Mesothelial cell of epicardium (in vitro differentiated cells): ENCODE results near the gene LGALS8. TPM values are rescaled to one million over a fixed set of nuclear protein-coding genes. Genes with fewer than 3 reads are reported as not detected.

Source experiments
- DNase-seq, 2 experiments: peaks; one replicate each; pipeline ENCODE4 v3.0.0; 2021; ENCODE audit warnings: low spot score in 2 of 2; ENCODE audit not compliant: unreplicated experiment in 2 of 2
- H3K27ac Mint-ChIP-seq: 2 replicates; pipeline ENCODE4 v1.8.0; 2021; ENCODE audit warnings: mixed read lengths
- H3K27me3 Mint-ChIP-seq: 2 replicates; pipeline ENCODE4 v1.8.0; 2021; ENCODE audit warnings: low read depth, mixed read lengths
- H3K36me3 Mint-ChIP-seq: 2 replicates; pipeline ENCODE4 v1.8.0; 2021; ENCODE audit warnings: mixed read lengths
- H3K4me1 Mint-ChIP-seq: 2 replicates; pipeline ENCODE4 v1.8.0; 2021; ENCODE audit warnings: mixed read lengths
- H3K4me3 Mint-ChIP-seq: 2 replicates; pipeline ENCODE4 v1.8.0; 2021; ENCODE audit warnings: mild to moderate bottlenecking, moderate library complexity, mixed read lengths
- H3K9me3 Mint-ChIP-seq: 2 replicates; pipeline ENCODE4 v1.8.0; 2021; ENCODE audit warnings: mixed read lengths
- CTCF ChIP-seq: fragments of 200-600 bp; sonication (generic); IDR thresholded peaks from one replicate; pipeline ENCODE4 v1.5.0; 2021; ENCODE audit warnings: antibody characterized with exemption; ENCODE audit not compliant: unreplicated experiment
- total RNA-seq: library from RNA; stranded (reverse); gene quantifications from 3 replicates; pipeline ENCODE4 v1.2.1, GENCODE V29; 2021

LGALS8 gene
- total RNA-seq, 1 donor from 2014 or later: 67.6 TPM

DNA sequence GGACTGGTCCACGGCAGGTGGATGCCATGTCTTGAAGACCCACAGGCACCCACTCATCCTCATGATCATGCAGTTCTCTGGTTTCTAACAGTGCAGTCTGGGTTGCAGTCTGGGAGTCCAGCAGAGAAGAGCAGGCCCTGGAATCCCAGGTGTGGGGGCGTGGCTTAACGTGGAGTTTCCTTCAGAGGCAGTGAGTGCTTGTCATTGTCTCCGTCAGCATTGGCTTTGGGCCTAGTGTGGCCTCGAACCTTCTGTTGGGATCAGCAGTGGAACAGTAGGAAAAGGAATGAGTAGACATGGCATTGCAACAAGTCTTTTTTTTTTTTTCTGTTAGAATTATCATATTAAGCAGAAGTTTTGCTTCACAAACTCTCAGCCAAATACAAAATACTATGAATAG, 12.8 kb downstream of the LGALS8 start:
- Mint-ChIP-seq H3K9me3 (no peaks in the 10 kb centered on the region), H3K27ac (no peak overlapping the region), H3K27me3 (no peaks in the 10 kb centered on the region), H3K4me1 (peaks cover 15% of the 10 kb centered on the region), H3K4me3 (no peak overlapping the region), H3K36me3 (peaks cover 24% of the 10 kb centered on the region)
- TF ChIP-seq CTCF: no peak
- DNase-seq: no peak

- H3K36me3 Mint-ChIP-seq: peaks cover 43% of the 10 kb centered on the region
- no peak overlapping the region for H3K27ac Mint-ChIP-seq
- DNase-seq: no peak
- peaks cover 10% of the 10 kb centered on the region for H3K4me1 Mint-ChIP-seq
- H3K4me3 Mint-ChIP-seq: no peak overlapping the region
- no peaks in the 10 kb centered on the region for H3K9me3 Mint-ChIP-seq
- TF ChIP-seq CTCF: no peak
- H3K27me3 Mint-ChIP-seq: no peaks in the 10 kb centered on the region
Observed at GRCh38 chr1:236540813-236541465, 17.2 kb downstream of the LGALS8 start.

GRCh38 chr1:236541710-236542109, 17.9 kb downstream of the LGALS8 start:
- Mint-ChIP-seq H3K27ac (no peak overlapping the region), H3K27me3 (no peaks in the 10 kb centered on the region), H3K9me3 (no peaks in the 10 kb centered on the region), H3K4me1 (peaks cover 3% of the 10 kb centered on the region), H3K4me3 (no peak overlapping the region), H3K36me3 (peaks cover 47% of the 10 kb centered on the region)
- no peak for TF ChIP-seq CTCF
- no peak for DNase-seq

GRCh38 chr1:236543065-236543669, 19.4 kb downstream of the LGALS8 start:
- DNase-seq: no peak
- no peaks in the 10 kb centered on the region for H3K27me3 Mint-ChIP-seq
- peaks cover 3% of the 10 kb centered on the region for H3K4me1 Mint-ChIP-seq
- TF ChIP-seq CTCF: no peak
- peaks cover 54% of the 10 kb centered on the region for H3K36me3 Mint-ChIP-seq
- no peaks in the 10 kb centered on the region for H3K9me3 Mint-ChIP-seq
- peak overlapping the region; percentile 31 for H3K27ac Mint-ChIP-seq
- no peak overlapping the region for H3K4me3 Mint-ChIP-seq

GRCh38 chr1:236545621-236546169, 21.9 kb downstream of the LGALS8 start:
- H3K27ac Mint-ChIP-seq: no peak overlapping the region
- no peaks in the 10 kb centered on the region for H3K27me3 Mint-ChIP-seq
- peaks cover 55% of the 10 kb centered on the region for H3K36me3 Mint-ChIP-seq
- no peak overlapping the region for H3K4me3 Mint-ChIP-seq
- no peaks in the 10 kb centered on the region for H3K9me3 Mint-ChIP-seq
- no peak for TF ChIP-seq CTCF
- no peak for DNase-seq
- H3K4me1 Mint-ChIP-seq: peaks cover 3% of the 10 kb centered on the region
